NOMO-1 (cell line): ENCODE measurements around the gene SH3BGRL2.
"Not testable (repeated sequence)": the region's sequence is repeated elsewhere in the genome, so short reads cannot be mapped to it uniquely, and the experiment has no call there.

Experiments used
- DNase-seq, 2 experiments: peaks; one replicate each; lab custom pipeline; 2025; ENCODE audit not compliant: unreplicated experiment in 2 of 2; lab: John Stamatoyannopoulos, UW

SH3BGRL2 gene

GRCh38 chr6:79734374-79734773 is 103.2 kb downstream of the SH3BGRL2 start:
- DNase-seq = no peak

GRCh38 chr6:79735183-79735582 is 104.1 kb downstream of the SH3BGRL2 start:
- no peak for DNase-seq

GRCh38 chr6:79737172-79737571 is 106.0 kb downstream of the SH3BGRL2 start:
- no peak for DNase-seq

GRCh38 chr6:79742030-79742429 is 110.9 kb downstream of the SH3BGRL2 start:
- no peak for DNase-seq

- not testable (repeated sequence) for DNase-seq
These were observed 114.2 kb downstream of the SH3BGRL2 start for GRCh38 chr6:79745282-79745681.

- not testable (repeated sequence) for DNase-seq
These were observed 115.2 kb downstream of the SH3BGRL2 start for GRCh38 chr6:79746325-79746724.

- no peak for DNase-seq
These were observed 119.7 kb downstream of the SH3BGRL2 start for GRCh38 chr6:79750806-79751205.
